OCI-LY1 (cell line): Measurements from ENCODE around the gene OTOP3.
"Not testable (repeated sequence)": the region's sequence is repeated elsewhere in the genome, so short reads cannot be mapped to it uniquely, and the experiment has no call there.

ENCODE experiments used
- H2AFZ ChIP-seq: fragments of 200-600 bp; sonication (generic), shearing (Covaris generic); 2 replicates; pipeline ENCODE4 v1.6.0; 2014; ENCODE audit warnings: antibody characterized with exemption, mild to moderate bottlenecking, low read length
- H3F3A ChIP-seq: fragments of 200-600 bp; sonication (generic), shearing (Covaris generic); 2 replicates; pipeline ENCODE4 v1.6.0; 2014; ENCODE audit warnings: mild to moderate bottlenecking, antibody characterized with exemption, low read length, moderate library complexity; ENCODE audit not compliant: insufficient read depth
- H3K27ac ChIP-seq: fragments of 200-600 bp; sonication (generic); 2 replicates; pipeline ENCODE4 v1.5.1; 2014; ENCODE audit warnings: low read length, mixed run types, mild to moderate bottlenecking, low read depth; ENCODE audit not compliant: poor library complexity, severe bottlenecking
- H3K27me3 ChIP-seq: fragments of 200-600 bp; sonication (generic); 2 replicates; pipeline ENCODE4 v1.6.0; 2014; ENCODE audit warnings: antibody characterized with exemption, mild to moderate bottlenecking, low read length, moderate library complexity; ENCODE audit not compliant: insufficient read depth
- H3K36me3 ChIP-seq: fragments of 200-600 bp; sonication (generic); 2 replicates; pipeline ENCODE4 v1.6.1; 2014; ENCODE audit warnings: mild to moderate bottlenecking, antibody characterized with exemption, low read length, moderate library complexity, mixed read lengths; ENCODE audit not compliant: insufficient read depth
- H3K4me1 ChIP-seq: fragments of 200-600 bp; sonication (generic); 2 replicates; pipeline ENCODE4 v1.5.1; 2014; ENCODE audit warnings: mild to moderate bottlenecking, low read length, moderate library complexity; ENCODE audit not compliant: insufficient read depth, severe bottlenecking
- H3K4me2 ChIP-seq: fragments of 200-600 bp; sonication (generic), shearing (Covaris generic); 2 replicates; pipeline ENCODE4 v1.6.1; 2014; ENCODE audit warnings: low read length
- H3K4me3 ChIP-seq: fragments of 200-600 bp; sonication (generic); 2 replicates; pipeline ENCODE4 v1.5.1; 2014; ENCODE audit warnings: low read length, low read depth, mild to moderate bottlenecking, mixed read lengths; ENCODE audit not compliant: poor library complexity, severe bottlenecking
- H3K79me2 ChIP-seq: fragments of 200-600 bp; shearing (Covaris generic); 2 replicates; pipeline ENCODE4 v1.6.1; 2016; ENCODE audit warnings: mixed run types, low read length, mixed read lengths; ENCODE audit not compliant: insufficient read depth
- H3K9ac ChIP-seq: fragments of 200-600 bp; sonication (generic), shearing (Covaris generic); 2 replicates; pipeline ENCODE4 v1.6.1; 2014; ENCODE audit warnings: mild to moderate bottlenecking, low read length, mixed read lengths
- H3K9me2 ChIP-seq: fragments of 200-600 bp; sonication (generic), shearing (Covaris generic); 2 replicates; pipeline ENCODE4 v1.6.1; 2014; ENCODE audit warnings: low read depth, mild to moderate bottlenecking, low read length, mixed read lengths
- H3K9me3 ChIP-seq: fragments of 200-600 bp; shearing (Covaris generic); 2 replicates; pipeline ENCODE4 v1.6.1; 2014; ENCODE audit warnings: low read length, mixed read lengths
- H4K20me1 ChIP-seq: fragments of 200-600 bp; sonication (generic), shearing (Covaris generic); 2 replicates; pipeline ENCODE4 v1.6.0; 2016; ENCODE audit warnings: mild to moderate bottlenecking, low read length; ENCODE audit not compliant: insufficient read depth
- CTCF ChIP-seq: fragments of 200-600 bp; sonication (generic), shearing (Covaris generic); IDR thresholded peaks from 2 replicates; pipeline ENCODE4 v1.5.1; 2017; ENCODE audit warnings: mild to moderate bottlenecking, antibody characterized with exemption, low read length, moderate library complexity, mixed read lengths
- EZH2 ChIP-seq: fragments of 200-600 bp; sonication (generic), shearing (Covaris generic); IDR thresholded peaks from 2 replicates; pipeline ENCODE4 v1.8.0; 2017; ENCODE audit warnings: borderline replicate concordance, mixed run types, mild to moderate bottlenecking, antibody characterized with exemption, low read length, moderate library complexity, mixed read lengths

Gene OTOP3

DNA sequence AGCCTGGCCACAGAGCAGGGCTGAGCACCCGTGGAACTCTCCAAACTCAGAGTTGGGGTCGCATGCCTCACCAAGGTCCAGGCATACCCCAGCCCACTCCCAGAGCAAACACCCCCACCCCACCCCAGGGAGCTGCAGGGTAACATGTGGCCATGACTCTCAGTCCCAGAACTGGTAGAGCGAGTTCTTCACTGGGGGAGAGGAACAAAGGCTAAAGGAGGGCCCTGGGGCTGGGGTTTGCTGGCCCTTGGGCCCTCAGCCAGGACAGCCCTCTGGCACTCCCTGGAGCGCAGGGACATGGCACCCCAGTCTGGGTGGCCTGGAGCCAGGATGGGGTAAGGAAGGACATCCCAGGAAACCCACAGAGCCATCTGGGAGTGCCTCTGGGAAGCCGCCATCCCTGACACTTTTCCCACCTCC lies 32.7 kb downstream of the OTOP3 start:
- H2AFZ ChIP-seq, result no peak overlapping the region
- H3K4me1 ChIP-seq, result peaks cover 6% of the 10 kb centered on the region
- no peaks in the 10 kb centered on the region for H3K9me3 ChIP-seq
- H3K36me3 ChIP-seq, result no peaks in the 10 kb centered on the region
- H3F3A ChIP-seq, result no peaks in the 10 kb centered on the region
- H3K27ac ChIP-seq, result no peak overlapping the region
- no peaks in the 10 kb centered on the region for H4K20me1 ChIP-seq
- TF ChIP-seq EZH2 (no peak), CTCF (no peak)
- no peak overlapping the region for H3K4me2 ChIP-seq
- no peaks in the 10 kb centered on the region; the same call in 1 of the 2 replicates for H3K27me3 ChIP-seq
- H3K9ac ChIP-seq, result no peak overlapping the region
- no peaks in the 10 kb centered on the region for H3K9me2 ChIP-seq
- no peak overlapping the region for H3K4me3 ChIP-seq
- no peaks in the 10 kb centered on the region for H3K79me2 ChIP-seq

DNA sequence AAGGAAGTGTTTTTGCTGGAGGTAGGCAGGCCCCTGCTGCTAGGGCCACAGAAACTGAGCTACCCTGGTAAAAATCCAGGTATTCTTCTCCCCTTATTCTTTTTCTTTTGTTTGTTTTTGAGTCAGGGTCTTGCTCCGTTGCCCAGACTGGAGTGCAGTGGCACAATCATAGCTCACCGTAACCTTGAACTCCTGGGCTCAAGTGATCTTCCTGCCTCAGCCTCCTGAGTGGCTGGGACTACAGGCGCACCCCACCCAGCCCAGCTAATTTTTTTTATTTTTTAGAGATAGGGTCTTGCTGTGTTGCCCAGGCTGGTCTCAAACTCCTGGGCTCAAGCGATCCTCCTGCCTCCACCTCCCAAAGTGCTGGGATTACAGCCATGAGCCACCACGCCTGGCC lies 33.8 kb downstream of the OTOP3 start:
- not testable (repeated sequence) for H3K36me3 ChIP-seq, H3K79me2 ChIP-seq, H3K9ac ChIP-seq, H3K4me3 ChIP-seq, H3K27me3 ChIP-seq, H2AFZ ChIP-seq, H3F3A ChIP-seq, H3K27ac ChIP-seq, H4K20me1 ChIP-seq, H3K4me2 ChIP-seq, H3K9me3 ChIP-seq, H3K9me2 ChIP-seq, H3K4me1 ChIP-seq

GRCh38 chr17:74970395-74970794 lies 34.7 kb downstream of the OTOP3 start:
- no peak for TF ChIP-seq EZH2
- TF ChIP-seq CTCF, result no peak
- Histone ChIP-seq H3K4me1 (peaks cover 6% of the 10 kb centered on the region), H2AFZ (no peak overlapping the region)

GRCh38 chr17:74971069-74971841 lies 35.6 kb downstream of the OTOP3 start:
- no peak overlapping the region for H3K4me2 ChIP-seq

More at GRCh38 chr17:74970395-74970794, 34.7 kb downstream of the OTOP3 start:
- Histone ChIP-seq H3K79me2 (no peaks in the 10 kb centered on the region), H3K4me2 (no peak overlapping the region), H3K27me3 (no peaks in the 10 kb centered on the region; the same call in 1 of the 2 replicates), H3K9me2 (no peaks in the 10 kb centered on the region), H3K4me3 (no peak overlapping the region), H3K9me3 (no peaks in the 10 kb centered on the region), H3K27ac (no peak overlapping the region), H3K36me3 (no peaks in the 10 kb centered on the region), H3F3A (no peaks in the 10 kb centered on the region), H4K20me1 (no peaks in the 10 kb centered on the region), H3K9ac (no peak overlapping the region)

More at GRCh38 chr17:74971069-74971841, 35.6 kb downstream of the OTOP3 start:
- H3K9ac ChIP-seq, result no peak overlapping the region
- H3K9me2 ChIP-seq, result no peaks in the 10 kb centered on the region
- H3K79me2 ChIP-seq, result no peaks in the 10 kb centered on the region
- H4K20me1 ChIP-seq, result no peaks in the 10 kb centered on the region
- H3K4me3 ChIP-seq, result no peak overlapping the region
- H3K9me3 ChIP-seq, result no peaks in the 10 kb centered on the region
- H3K27me3 ChIP-seq, result no peaks in the 10 kb centered on the region
- H3K36me3 ChIP-seq, result no peaks in the 10 kb centered on the region
- peaks cover 6% of the 10 kb centered on the region for H3K4me1 ChIP-seq
- no peak overlapping the region for H3K27ac ChIP-seq
- no peak for TF ChIP-seq EZH2
- TF ChIP-seq CTCF, result no peak
- no peaks in the 10 kb centered on the region for H3F3A ChIP-seq
- H2AFZ ChIP-seq, result no peak overlapping the region
